HG03558 (cell line): ENCODE data around the gene SLC2A13.
"Not testable (repeated sequence)": the region's sequence is repeated elsewhere in the genome, so short reads cannot be mapped to it uniquely, and the experiment has no call there.

Source experiments
- ATAC-seq: cut with Tn5 transposase; IDR thresholded peaks from one replicate; pipeline ENCODE4 v1.9.1; 2021; ENCODE audit warnings: moderate number of reproducible peaks; ENCODE audit not compliant: unreplicated experiment; ENCODE audit errors: extremely low read depth

Gene SLC2A13

DNA sequence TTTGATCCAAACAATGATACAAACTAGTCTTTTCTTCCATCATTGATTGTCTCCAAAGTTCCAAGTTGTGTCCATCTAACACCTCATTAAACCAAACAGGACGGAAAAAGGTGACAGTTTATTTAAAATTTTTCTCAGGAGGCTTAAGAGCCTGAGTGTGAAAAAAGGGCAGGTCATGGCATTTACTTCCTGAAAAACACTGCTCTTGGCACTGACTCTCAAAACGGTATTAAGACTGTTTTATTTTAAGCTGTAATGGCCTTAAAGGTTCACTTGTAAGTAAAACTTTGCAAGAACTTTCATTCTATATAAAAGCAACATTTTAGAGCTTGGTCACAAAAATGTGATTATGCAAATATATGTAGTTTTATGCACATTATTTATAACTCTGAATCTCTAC is 222.5 kb downstream of the SLC2A13 start:
- no peak for ATAC-seq

DNA sequence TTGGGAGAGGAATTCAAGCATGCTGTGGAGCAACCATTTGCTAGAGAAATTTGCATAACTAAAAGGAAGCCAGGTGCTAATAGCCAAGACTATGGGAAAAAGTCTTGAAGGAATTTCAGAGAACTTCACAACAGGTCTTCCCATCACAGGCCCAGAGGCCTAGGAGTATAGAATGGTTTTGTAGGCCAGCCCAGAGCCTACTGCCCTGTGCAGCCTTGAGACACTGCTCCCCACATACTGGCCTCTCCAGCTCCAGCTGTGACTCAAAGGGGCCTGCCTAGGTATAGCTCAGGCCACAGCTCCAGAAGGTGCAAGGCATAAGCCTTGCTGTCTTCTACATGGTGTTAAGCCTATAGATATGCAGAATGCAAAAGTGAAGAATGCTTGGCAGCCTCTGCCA is 227.1 kb downstream of the SLC2A13 start:
- no peak for ATAC-seq

DNA sequence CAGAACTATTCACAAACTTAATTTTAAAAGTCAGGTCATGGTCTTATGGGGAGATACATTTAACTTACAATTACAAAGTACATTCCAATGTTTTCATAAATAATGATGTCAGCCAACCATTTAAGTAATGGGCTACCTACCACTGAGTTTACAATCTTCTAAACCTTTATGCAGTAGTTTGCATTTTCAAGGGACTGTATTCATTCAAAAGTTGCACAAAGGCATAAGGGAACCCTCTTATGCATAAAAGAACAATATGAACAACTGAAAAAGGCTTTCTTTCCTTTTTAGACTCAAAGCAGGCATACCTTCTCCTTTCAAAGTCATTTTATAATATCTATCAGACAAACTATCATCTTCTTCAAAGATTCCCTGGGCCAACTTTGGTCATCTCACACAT is 230.2 kb downstream of the SLC2A13 start:
- no peak for ATAC-seq

DNA sequence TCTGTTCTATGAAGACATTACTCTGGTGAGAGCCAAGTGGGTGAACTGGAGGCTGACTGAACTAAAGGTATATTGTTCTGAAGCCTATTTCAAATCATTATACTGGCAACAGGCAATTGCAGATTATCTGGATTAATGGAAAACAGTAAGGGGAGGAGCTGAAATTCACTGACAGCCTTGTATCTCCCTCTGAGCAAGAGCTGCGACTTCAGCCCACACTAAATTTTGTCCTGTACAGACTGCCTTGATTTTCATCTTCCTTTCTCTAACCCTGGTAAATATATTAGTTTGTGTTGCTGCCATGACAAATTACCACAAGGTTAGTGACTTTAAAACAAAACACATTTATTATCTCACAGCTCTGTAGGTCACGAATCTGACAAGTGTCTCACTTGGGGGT is 231.1 kb downstream of the SLC2A13 start:
- no peak for ATAC-seq

DNA sequence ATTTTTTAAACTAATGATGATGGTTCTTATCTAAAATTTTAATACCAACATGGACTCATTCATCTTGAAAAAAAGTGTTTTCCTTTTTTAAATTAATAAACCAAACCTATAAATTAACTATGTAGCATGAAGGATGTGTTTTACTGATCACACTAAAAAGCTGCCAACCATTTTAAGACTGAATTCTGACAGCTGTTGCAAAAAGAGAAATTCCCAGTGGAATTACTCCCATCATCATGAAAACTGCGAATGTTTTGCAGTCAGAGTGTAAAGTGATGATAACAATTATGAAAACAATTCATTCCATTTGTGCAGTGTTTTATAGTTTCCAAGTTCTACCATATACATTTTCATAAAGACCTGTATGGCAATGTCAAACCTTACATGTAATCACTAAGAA is 232.8 kb downstream of the SLC2A13 start:
- no peak for ATAC-seq

DNA sequence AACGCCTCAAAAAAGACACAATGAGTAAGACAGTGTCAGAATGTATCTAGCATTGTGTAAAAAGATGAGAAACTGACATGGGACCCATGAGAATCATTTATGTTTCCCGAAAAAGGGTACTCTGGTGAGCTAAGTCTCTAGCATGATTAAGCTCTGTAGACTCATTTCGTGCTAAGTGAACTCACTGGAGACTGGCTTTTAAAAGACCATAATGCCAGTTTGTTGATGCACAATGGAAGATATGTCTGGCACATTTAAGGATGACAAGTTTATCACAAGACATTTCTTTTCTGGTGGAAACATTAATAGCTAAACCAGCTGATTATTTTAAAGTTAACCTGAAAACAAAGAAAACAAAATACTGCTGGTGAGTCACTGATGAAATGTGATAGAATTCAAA is 233.5 kb downstream of the SLC2A13 start:
- ATAC-seq = no peak

DNA sequence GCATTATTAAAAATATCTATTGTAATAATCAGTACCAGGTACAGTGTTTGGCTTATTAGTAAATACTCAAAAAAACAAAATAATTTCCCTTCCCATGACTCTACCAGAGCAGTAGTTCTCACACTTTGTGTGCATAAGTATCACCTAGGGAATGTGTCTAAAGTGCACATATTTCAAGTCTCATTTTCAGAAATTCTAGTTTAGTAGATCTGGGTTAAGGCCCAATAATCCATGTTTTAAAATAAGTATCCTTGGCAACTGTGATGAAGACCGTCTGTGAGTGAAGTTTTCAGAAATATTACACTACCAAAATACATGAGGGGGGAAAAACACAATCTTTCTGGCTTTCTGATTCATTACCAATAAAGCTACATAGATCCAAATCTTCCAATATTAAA is 237.6 kb downstream of the SLC2A13 start:
- ATAC-seq = no peak

DNA sequence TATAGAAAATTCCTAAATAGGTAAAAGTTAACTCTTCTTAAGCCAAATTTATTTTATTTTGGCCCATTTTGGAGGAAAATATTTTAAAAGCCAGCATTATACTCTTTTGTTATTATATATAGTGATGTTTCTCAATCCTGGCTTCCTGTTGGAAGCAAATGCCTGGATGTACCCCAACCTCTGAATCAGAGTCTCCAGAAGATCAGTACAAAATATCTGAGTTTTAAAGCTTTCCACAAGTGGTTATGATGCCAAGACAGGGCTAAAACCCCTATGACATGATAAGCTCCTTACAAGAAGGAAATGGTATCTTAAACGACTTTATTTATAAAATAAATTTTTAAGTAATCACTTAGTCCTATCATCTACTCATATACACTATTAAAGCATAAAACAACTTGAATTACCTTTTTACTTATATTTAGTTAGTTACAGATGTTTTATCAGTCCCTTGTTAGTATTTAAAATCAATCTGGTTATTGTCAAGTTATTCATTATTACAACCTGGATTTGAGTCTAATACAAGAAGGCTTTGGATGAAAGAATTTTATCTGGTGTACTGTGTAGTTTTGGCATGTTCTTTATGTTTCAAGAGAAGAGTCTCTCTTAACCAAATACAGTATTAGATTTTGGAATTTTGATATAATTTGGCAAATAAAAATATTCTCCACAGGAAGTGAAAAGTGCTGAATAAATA is 238.1 kb downstream of the SLC2A13 start:
- no peak for ATAC-seq

DNA sequence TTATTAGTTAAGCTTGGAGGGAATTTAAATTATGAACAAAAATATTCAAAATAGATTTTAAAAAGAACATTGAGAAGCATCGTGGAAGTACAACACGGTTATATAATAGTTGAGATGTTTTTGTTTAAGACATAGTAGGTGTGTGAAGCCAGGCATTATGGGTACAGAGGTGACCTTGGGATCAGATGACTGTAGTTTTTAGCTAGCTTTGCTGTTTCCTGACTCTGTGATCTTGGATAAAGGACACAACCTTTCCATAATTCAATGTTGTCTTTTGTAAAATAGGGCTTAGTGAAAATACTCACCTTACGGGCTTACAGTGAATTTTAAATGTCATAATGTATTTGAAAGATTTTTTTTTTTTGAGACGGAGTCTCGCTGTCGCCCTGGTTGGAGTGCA is 239.7 kb downstream of the SLC2A13 start:
- no peak for ATAC-seq

DNA sequence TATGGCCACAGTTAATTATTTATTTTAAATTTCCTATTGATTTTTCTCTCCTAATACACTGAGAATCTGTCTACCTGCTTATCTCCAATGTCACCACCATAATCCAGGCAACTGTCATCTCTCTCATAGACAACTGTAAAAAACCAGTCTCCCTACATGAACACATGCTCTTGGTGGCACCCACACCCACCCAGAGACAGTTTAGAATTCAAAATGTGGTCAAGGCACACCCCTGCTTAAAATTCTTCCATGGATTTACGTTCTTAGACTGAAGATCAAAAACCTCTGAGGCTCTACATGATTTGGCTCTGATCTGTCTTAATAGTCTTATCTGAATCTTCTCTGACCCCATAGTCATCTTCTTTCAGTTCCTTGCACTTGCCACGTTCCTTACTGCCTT is 245.2 kb downstream of the SLC2A13 start:
- no peak for ATAC-seq

DNA sequence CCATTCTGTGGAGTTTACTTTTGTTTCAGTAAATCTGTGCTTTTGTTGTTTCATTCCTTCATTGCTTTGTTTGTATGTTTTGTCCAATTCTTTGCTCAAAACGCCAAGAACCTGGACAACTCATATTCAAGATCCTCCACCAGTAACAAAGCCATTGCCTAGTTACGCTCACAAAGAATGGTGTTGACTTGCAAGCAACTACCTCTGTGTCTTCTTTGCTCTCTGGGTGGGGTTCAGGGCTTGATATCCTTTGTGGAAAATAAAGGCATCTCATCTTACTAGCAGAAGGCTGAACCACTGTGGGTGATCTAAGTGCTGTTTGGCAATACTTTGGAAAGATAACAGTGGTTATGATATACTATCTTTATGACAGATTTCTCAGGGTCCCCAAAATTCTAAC is 252.9 kb downstream of the SLC2A13 start:
- ATAC-seq = no peak

DNA sequence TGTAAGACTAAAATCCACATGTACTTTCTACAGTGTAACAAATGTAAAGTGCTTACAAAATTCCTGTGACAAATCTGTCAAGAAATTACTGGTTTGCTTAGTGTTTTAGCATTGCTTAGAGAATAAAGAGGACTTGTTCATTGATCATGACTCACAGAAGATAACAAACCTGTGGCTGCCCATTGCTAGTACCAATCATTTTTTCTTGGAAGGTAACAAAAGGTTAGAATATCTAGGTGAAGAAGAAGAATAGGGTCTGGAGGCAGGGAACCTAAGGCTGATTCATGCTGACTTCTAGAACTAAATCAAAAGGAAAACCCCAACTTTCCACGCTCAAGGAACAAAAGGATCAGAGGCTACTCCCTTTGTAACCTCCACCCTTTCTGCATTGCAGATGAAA is 253.5 kb downstream of the SLC2A13 start:
- no peak for ATAC-seq

DNA sequence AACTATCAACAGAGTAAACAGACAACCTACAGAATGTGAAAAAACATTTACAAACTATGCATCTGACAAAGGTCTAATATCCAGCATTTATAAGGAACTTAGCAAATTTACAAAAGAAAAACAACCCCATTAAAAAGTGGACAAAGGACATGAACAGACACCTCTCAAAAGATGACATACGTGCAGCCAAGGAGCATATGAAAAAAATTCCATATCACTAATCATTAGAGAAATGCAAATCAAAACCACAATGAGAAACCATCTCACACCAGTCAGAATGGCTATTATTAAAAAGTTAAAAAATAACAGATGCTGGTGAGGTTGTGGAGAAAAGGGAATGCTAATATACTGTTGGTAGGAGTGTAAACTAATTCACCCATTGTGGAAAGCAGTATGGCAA is 257.7 kb downstream of the SLC2A13 start:
- ATAC-seq = not testable (repeated sequence)

DNA sequence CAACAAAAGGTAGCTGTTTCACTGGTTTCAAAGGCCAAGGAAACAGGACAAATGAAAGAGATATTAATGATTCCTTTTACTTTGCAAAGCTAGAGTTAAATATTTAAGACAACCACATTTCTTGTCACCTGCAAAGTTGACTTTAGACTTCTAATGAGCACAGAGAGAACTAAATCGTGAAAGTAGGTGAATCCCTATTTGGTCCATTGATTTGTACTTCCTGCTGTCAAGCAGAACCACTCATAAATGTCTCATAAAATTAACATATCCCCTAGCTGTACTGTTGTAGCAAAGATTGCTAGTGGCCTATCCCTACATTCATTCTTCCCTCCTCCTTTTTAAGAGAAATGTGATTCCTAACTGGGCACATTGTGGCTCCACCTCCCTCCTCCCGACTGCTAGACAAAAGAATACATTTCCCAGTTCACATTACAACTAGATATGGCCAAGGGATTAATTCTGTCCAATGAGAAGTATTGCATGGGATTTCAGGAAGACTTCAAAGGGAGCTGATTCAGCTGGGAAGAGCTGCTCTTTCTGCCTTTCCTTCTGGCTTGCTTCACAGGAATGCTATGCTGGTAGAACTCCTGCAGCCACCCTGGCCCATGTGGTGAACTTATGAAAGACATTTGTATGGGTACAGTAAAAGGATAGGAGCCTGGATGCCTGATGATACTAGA is 258.8 kb downstream of the SLC2A13 start:
- ATAC-seq = no peak

DNA sequence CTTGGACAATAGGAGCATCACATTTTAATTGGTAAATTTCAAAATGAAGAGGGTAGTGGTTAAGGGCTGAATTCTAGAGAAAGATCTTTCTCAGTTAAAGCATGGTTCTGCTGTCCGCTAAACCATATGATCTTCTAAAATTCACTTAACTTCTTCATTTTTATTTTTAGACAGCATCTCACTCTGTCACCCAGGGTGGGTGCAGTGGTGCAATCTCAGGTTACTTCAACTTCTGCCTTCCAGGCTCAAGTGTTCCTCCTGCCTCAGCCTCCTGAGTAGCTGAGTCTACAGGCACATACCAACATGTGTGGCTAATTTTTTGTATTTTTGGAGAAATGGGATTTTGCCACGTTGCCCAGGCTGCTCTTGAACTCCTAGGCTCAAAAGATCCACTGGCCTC is 259.6 kb downstream of the SLC2A13 start:
- ATAC-seq = no peak

DNA sequence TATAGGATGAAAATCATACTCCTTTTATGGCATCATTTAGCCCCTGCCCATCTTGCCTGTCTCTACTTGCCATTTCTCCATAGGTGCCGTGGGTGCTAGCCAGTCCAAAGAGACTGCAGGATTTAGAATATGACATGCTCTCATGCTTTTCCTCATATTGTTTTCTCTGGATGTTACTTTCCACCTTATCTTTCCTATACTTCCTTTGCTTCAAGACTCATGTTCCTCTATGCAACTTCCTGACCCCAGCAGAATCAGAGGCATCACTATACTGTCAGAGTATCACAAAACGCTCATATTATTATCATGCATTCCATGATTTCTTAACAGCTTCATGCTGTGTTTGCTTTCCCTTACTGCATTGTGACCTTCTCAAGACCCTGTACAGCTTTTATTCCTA is 265.5 kb downstream of the SLC2A13 start:
- no peak for ATAC-seq

DNA sequence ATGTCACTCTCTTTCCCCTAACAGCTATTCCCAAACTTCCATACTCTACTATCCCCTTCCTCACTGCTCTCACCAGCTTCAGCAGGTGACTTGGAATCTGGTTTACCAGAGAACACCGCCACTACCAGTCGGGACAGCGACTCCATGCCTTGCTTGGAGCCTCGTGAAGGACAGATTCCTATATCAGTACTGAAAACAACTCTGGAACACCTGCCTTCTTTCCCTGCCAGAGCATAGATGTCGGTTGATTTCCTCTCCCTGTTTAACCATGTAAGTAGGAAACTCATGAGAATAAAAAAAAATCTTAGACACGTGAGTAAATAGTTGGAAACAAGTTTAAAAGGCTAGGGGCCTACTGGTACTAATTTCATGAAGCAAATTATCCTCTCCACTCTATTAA is 266.8 kb downstream of the SLC2A13 start:
- ATAC-seq = no peak

DNA sequence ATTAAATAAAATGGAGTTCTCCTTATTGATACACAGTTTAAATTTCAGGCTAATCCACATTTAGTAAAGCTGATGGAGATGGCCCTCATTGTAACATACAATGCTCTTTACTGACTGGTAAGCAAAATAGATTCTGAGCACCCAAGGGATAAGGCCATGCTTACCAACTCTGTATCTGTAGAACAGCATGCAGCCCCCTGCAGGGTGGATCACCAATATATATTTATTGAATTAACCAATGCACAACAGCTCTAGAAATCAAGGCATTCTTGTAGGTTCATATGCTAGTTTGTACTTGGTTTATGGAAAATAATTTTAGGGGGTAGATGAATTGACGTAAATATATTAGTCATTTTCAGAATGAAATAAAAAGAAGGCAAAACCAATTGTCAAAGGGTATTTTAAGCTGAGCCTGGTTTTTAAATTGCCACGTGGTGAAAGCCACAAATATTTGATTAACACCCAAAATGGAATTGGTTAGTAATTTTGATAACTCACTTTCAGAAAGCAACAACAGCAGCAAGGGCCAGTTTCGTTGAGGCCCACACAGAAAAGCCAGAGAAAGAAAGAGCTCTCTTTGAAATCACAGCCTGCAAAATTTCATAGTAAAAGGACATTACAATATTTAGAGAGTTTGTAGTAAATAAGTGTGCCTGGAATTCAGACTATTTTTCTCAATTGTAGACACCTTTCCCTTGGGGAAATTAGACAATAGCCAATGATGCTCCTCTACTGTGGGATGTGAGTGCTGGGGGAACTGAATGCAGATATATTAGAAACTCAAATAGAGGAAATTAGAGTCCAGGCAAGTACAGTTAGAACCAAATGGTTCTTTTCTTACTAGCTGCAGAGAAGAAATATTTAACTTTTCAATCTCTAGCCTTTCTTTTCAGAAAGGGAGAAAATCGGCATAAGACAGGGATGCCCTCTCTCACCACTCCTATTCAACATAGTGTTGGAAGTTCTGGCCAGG is 270.1 kb downstream of the SLC2A13 start:
- ATAC-seq = peak; percentile 63

DNA sequence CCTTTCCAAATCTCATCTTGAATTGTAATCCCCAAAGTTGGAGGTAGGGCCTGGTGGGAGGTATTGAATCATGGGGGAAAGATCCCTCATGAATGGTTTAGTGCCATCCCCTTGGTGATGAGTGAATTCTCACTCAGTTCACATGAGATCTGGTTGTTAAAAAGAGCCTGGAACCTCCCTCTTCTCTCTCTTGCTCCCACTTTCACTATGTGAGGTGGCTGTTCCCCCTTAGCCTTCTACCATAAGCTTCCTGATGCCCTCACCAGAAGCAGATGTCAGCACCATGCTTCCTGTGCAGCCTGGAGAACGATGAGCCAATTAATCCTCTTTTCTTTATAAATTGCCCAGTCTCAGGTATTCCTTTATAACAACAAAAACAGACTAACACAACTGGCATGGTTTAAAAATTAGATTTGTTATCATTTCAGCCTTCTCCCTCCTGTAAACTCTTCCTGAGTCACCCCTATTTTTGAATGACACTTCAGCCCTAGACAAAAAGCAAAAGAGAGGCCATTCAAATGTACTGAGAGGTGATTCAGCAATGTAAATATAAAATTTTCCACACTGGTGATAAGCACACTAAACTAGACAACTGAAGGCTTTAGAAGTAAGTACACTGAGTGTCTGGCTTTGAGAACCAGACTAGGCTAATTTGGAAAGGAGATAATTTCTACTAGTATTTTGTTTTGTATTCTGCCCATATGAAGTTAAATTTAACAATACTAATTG is 274.1 kb downstream of the SLC2A13 start:
- ATAC-seq = no peak

DNA sequence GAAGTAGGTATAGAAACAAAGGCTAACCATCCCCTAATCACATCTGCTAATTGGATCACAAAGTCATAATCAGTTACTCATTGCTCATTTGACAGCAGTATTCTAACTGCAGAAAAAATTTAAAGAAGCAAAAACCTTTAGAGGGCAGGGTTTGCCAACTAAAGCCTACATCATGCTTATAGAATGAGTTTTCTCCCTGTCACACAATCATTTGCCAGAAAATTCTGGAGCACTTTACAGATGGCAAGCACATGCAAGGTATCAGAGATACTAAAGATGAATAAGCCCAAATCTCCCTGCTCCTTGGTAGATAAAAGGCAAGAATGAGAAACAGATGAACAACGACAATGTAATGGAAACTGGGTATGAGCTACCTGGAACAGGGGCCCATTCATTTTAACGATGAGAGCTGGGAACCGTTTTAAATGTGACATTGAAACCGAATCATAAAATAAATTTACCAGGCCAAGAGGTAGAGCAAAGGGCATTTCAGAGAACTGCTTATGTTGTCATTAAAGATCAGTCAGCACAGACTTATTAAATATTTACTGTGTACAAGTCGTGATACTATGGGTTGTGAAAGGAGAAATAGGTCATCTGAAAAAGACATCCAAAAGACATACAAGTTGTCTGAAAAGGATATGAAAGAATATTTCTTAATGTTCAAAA is 274.9 kb downstream of the SLC2A13 start:
- ATAC-seq = no peak
